Breast epithelium (tissue), 3 donors: ENCODE results near the gene CREBZF.
"Not testable (repeated sequence)": the region's sequence is repeated elsewhere in the genome, so short reads cannot be mapped to it uniquely, and the experiment has no call there.

ENCODE experiments used
- POLR2A ChIP-seq: fragments of 450-650 bp; IDR thresholded peaks from one replicate; pipeline ENCODE4 v1.6.1; 2016; ENCODE audit warnings: antibody characterized with exemption, mild to moderate bottlenecking, moderate library complexity
- TF ChIP-seq, protein P1 (sequence below), 3 donors: fragments of 450-650 bp; IDR thresholded peaks; one replicate each; pipeline ENCODE4 v1.5.1; 2016 to 2017; ENCODE audit warnings: antibody characterized with exemption in 3 of 3, mild to moderate bottlenecking in 3 of 3, moderate library complexity in 3 of 3

DNA sequence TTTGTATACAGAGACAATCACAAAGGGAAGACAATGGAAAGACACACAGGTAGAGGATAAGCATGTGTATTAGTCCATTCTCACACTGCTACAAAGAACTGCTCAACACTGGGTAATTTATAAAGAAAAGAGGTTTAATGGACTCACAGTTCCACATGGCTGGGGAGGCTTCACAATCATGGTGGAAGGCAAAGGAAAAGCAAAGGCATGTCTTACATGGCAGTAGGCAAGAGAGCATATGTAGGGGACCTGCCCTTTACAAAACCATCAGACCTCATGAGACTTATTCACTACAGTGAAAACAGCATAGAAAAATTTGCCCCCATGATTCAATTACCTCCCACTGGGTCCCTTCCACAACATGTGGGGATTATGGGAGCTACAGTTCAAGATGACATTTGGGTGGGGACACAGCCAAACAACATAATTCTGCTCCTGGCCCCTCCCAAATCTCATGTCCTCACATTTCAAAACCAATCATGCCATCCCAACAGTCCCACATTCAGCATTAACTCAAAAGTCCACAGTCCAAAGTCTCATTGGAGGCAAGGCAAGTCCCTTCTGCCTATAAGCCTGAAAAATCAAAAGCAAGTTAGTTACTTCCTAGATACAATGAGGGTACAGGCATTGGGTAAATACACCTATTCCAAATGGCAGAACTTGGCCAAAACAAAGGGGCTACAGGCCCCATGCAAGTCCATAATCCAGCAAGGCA, 6.2 kb upstream of the CREBZF start:
- TF ChIP-seq, protein P1, sequence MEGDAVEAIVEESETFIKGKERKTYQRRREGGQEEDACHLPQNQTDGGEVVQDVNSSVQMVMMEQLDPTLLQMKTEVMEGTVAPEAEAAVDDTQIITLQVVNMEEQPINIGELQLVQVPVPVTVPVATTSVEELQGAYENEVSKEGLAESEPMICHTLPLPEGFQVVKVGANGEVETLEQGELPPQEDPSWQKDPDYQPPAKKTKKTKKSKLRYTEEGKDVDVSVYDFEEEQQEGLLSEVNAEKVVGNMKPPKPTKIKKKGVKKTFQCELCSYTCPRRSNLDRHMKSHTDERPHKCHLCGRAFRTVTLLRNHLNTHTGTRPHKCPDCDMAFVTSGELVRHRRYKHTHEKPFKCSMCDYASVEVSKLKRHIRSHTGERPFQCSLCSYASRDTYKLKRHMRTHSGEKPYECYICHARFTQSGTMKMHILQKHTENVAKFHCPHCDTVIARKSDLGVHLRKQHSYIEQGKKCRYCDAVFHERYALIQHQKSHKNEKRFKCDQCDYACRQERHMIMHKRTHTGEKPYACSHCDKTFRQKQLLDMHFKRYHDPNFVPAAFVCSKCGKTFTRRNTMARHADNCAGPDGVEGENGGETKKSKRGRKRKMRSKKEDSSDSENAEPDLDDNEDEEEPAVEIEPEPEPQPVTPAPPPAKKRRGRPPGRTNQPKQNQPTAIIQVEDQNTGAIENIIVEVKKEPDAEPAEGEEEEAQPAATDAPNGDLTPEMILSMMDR (IDR thresholded peaks at IDR 0.05) = not testable (repeated sequence)
- not testable (repeated sequence) for TF ChIP-seq POLR2A
